ENCODE data around the gene FAM162A. TPM values are rescaled to one million over a fixed set of nuclear protein-coding genes. Genes with fewer than 3 reads are reported as not detected.

FAM162A gene
- total and polyA plus RNA-seq, 2 donors (not counting 3 experiments of a cell fraction or from before 2014, with no cell fraction given): 12.6 to 23.4 TPM

GRCh38 chr3:122394173-122394572 lies 10.2 kb downstream of the FAM162A start:
- TF ChIP-seq MYC (IDR thresholded peaks at IDR 0.05; ENCODE audit: low read depth, low read length): no peak
- TF ChIP-seq MAX (IDR thresholded peaks at IDR 0.05; ENCODE audit: insufficient read depth, insufficient read length): no peak
- TF ChIP-seq POLR2AphosphoS5 (IDR thresholded peaks at IDR 0.05; ENCODE audit: insufficient read depth, low read depth, low read length): no peak
- no peak for TF ChIP-seq FOS (IDR thresholded peaks at IDR 0.05; ENCODE audit: borderline replicate concordance, insufficient read depth, low read length)
- no peak for TF ChIP-seq CTCF (IDR thresholded peaks at IDR 0.05; ENCODE audit: extremely low read depth in 1 of 2, insufficient read depth in 1 of 2, low read depth in 1 of 2, low read length in 2 of 2)
- no peak for TF ChIP-seq GATA2 (IDR thresholded peaks at IDR 0.05; ENCODE audit: insufficient read depth, insufficient read length, low read depth, low read length)
- TF ChIP-seq JUN (IDR thresholded peaks at IDR 0.05; ENCODE audit: borderline replicate concordance, insufficient read depth, insufficient read length, low read depth): no peak
- no peak for TF ChIP-seq EZH2 (IDR thresholded peaks at IDR 0.05; ENCODE audit: borderline replicate concordance, low read depth, low read length, severe bottlenecking)
- no peak for TF ChIP-seq POLR2A (IDR thresholded peaks at IDR 0.05; ENCODE audit: low read depth, low read length)
- Histone ChIP-seq H3K27me3 (ENCODE audit: control insufficient read depth in 2 of 2, insufficient read depth in 2 of 2, low read length in 2 of 2) (no peaks in the 10 kb centered on the region), H3K9ac (replicated peaks; ENCODE audit: extremely low read depth, insufficient read depth, low read length) (no peak overlapping the region), H3K4me3 (replicated peaks in 1 of 3; ENCODE audit: insufficient read depth in 1 of 3, low read depth in 1 of 3, low read length in 3 of 3) (no peak overlapping the region), H3K27ac (ENCODE audit: insufficient read depth, low read depth, low read length) (no peak overlapping the region), H3K36me3 (ENCODE audit: control insufficient read depth in 2 of 2, extremely low read depth in 1 of 2, insufficient read depth in 2 of 2, low read length in 2 of 2) (no peaks in the 10 kb centered on the region), H3K4me1 (ENCODE audit: control insufficient read depth, extremely low read depth, insufficient read depth, low read length) (peaks cover 4% of the 10 kb centered on the region), H3K4me2 (ENCODE audit: insufficient read depth, low read length) (no peak overlapping the region), H3K9me3 (replicated peaks; ENCODE audit: control insufficient read depth, insufficient read depth, low read length) (no peaks in the 10 kb centered on the region), H3K9me1 (replicated peaks; ENCODE audit: control insufficient read depth, extremely low read depth, insufficient read depth, low read length) (no peaks in the 10 kb centered on the region), H3K79me2 (ENCODE audit: control insufficient read depth, insufficient read depth, low read length) (no peaks in the 10 kb centered on the region), H4K20me1 (replicated peaks; ENCODE audit: control insufficient read depth, extremely low read depth, insufficient read depth, low read length) (no peaks in the 10 kb centered on the region), H2AFZ (ENCODE audit: low read depth, low read length) (no peak overlapping the region)
- intact Hi-C loops (cut with micrococcal nuclease): loop anchor here (5.0 to 10.0 kb wide), 2 partner anchors 168 to 861 kb away; partner anchors contain the start of genes DTX3L and PARP9
- DNase-seq (ENCODE audit: low read depth, low spot score): no peak
- ChIA-PET POLR2A (no interaction called here), CTCF (interaction anchor here (1.2 to 5.4 kb wide), 8 partner anchors 10 to 848 kb away, joined by 4 to 120 read pairs (median 16); partner anchors contain the start of genes FAM162A, MIX23, PARP14 and POLQ)
- no TSS peak for BruUV-seq (replicated peaks)
- dilution Hi-C loops (cut with MboI; ENCODE audit: extremely low pct_ligation_motif_present, low sequenced_read_pairs): no loop called here
- no peak for FAIRE-seq

Measured in endothelial cell of umbilical vein (primary cell).